ENCODE data around the gene SEPHS1. TPM values are rescaled to one million over a fixed set of nuclear protein-coding genes. Genes with fewer than 3 reads are reported as not detected.
"Not testable (repeated sequence)": the region's sequence is repeated elsewhere in the genome, so short reads cannot be mapped to it uniquely, and the experiment has no call there.

SEPHS1 gene
- total RNA-seq, 1 donor from 2014 or later = 39.6 TPM

DNA sequence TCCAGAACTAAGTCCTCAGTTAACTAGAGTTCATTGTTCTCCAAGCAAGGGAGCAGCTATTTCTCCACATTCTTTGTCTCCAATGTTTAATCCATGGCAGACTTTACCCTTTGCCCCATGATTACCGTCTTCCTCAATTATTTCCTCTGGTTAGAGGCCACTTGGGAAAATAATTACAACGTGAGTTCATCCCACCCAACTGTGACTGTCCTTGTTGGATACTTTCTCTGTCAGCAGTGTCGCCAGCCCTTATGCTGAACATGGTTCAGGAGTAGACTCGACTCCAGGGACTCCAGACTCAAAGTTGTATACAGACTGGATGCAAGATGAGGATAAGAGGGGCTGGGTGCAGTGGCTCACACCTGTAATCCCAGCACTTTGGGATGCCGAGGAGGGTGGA lies 17.1 kb upstream of the SEPHS1 start:
- no peak for DNase-seq (ENCODE audit: low read depth)

DNA sequence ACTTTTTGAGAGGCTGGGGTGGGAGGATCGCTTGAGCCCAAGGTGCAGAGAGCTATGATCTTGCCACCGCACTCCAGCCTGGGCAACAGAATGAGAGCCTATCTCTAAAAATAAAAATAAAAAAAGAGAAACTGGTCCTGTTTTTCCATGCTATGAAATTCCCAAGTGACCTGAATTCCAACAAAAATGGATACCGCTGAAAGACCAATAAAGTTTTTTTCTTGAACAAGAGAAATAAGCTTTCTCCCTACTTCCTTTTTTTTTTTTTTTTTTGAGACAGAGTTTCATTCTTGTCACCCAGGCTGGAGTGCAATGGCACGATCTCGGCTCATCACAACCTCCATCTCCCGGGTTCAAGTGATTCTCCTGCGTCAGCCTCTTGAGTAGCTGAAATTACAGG lies 12.5 kb upstream of the SEPHS1 start:
- no peak for DNase-seq (ENCODE audit: low read depth)

DNA sequence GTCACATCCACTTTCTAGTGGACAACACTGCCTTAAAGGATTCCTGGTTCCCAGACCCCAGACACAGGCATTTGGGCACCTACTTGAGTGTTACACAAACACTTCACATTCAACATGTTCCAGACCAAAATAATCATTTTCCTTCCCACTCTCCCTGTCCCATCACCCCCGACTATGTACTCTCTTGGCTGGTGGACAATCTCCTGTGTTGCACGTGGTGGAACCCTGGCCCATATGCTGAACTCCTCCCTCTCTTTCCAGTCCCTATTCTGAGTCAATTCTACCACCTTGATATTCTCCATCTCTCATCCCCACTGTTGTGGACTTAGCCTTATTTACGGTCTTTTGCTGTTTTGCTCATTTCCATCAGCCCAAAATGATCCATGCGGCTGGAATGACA lies 8.3 kb upstream of the SEPHS1 start:
- no peak for DNase-seq (ENCODE audit: low read depth)

DNA sequence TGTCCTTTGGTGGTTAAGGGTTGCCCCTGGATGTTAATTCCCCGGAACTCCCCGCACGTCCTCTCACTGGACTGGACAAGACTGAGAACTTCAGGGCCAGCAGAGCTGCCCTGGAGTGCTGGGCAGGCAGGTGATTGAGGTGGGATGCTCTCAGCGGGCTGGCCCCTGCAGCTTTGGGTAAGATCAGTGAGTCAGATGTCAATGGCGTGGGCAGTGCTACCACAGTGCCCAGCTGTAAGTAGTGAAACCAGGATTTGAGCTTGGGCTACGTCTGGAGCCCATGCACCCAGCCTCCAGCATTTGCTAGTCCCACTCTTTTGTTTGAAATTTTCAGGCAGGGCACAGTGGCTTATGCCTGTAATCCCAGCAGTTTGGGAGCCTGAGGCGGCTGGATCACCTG lies 6.7 kb upstream of the SEPHS1 start:
- no peak for DNase-seq (ENCODE audit: low read depth)

DNA sequence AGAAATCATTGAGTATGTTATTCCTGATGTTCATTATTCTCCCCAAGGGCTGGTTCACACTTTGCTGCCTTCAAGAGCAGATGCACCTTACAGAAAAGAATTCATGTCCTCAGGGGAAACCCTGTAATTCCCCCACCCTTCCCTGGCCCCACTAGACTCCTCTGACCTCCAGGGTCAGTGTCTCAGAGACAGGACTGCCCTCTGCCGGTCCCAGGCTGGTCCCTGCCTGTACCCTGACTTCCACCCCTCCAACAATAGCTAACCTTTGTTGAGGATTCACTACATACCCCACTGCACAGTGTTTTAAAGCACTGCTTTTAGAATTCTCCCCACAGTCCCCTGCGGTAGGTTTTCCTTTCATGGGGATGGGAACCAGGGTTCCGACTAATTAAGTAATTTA lies 4.4 kb upstream of the SEPHS1 start:
- DNase-seq (ENCODE audit: low read depth) = no peak

DNA sequence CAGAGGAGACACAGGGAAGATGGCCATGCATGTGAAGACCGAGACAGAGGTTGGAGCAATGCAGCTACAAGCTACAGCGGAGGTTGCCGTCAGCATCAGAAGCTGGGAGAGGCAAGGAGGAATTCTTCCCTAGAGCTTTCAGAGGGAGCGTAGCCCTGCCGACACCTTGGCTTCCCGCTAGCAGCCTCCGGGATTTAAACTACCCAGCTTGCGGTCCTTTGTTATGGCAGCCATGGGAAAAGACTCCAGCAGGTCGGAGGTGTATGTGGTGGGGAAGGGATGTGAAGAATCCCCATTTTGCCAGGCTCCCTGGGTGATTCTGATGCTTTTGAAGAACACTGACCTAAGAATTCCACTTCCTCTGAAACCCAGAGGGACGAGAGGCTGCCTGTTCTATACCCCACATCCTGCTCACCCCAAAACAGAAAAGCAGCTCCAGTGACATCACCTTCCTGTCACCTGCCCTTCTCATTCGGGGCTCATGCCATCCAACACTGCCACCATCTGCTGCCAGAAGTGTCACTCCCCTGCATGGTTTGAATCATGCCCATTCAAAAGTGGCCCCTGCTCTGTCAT lies 3.3 kb upstream of the SEPHS1 start:
- DNase-seq (ENCODE audit: low read depth) = no peak

DNA sequence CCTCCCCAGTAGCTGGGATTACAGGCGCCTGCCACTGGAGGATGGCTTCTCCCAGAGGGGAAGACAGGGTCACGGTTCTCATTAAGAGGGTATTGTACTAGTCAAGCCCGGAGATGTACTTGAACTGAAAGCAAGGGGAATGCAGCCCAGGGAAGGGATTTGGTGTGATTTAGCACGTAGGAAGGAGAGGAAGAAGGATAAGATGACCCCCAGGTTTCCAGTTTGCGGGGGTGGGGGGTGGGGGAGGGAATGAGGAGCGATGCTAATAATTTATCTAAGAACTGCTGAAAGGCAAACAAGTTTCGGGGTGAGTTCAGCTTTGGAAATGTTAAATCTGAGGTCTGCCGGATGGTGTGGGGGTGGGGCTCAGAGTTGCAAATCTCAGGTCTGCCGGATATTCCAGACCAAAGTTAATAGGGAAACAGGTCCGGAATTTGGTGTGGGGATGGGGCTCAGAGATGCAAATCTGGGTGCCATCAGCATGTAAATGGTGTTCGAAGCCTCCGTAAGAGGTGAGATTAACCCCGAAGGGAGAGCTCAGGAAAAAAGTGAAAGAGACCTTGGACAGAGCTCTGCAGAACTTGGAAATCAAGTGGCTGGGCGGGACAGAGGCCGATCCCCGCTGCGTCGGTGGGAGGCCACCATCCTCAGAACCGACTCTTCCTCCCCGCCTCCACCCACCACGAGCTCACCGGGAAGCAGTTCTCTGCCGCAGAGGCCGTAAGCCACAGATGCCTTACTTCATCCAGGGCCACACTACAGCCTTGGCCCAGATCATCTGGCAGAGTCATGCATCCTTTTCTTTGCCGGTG lies 1.6 kb upstream of the SEPHS1 start:
- peak; percentile 59 for DNase-seq (ENCODE audit: low read depth)

DNA sequence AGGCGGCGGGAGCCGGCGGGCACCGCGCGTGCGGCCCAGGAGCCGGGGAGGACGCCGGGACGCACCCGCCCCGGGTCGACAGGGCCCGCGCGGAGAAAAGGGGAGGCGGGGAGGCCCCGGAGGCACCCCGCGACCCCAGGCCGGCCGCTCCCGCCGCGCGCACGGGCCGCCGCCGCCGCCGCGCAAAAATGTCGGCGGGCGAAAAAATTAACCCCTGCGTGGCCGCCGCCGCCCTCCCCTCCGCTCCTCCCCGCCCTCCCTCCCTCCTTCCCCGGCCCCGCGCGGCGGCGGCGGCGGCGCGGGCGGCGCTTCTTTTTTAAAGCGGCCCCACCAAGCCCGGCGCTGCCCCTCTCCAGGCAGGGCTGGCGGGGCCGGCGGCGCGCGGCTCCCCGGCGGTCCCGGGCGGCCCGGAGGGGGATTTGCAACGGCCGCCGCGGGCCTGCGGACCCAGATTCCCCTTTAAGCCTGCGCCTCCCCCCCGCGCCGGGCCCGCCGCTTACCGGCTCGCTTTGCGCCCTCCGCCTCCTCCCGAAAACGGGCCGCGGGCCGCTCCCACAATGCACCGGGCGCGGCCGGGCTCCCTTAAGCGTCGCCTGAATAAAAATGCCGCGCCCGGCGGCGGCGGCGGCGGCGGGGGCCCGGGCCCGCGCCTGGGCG lies 465 bp downstream of the SEPHS1 start:
- DNase-seq (ENCODE audit: low read depth) = peak; percentile 85

DNA sequence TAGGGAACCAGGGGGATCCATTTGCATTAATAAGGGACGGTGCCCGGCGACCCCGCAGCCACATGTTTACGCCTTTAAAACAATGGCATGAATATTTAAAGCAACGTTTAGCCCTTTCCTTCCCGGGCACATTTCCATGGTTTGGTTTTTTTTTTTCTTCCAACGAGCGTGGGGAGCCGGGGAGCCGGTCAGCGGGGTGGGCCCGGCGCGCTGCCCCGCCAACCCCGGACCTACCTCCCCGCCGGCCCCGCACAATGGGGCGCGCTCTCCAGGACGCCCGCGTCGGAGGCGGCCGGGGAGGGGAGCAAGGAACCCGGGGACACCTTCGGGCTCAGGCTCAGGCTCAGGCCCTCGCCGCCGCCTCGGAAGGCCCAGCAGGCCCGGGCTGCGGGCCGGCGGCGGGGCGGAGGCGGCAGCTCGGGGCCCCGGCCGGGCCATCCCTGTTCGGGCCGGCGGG lies 1.0 kb downstream of the SEPHS1 start:
- no peak for DNase-seq (ENCODE audit: low read depth)

DNA sequence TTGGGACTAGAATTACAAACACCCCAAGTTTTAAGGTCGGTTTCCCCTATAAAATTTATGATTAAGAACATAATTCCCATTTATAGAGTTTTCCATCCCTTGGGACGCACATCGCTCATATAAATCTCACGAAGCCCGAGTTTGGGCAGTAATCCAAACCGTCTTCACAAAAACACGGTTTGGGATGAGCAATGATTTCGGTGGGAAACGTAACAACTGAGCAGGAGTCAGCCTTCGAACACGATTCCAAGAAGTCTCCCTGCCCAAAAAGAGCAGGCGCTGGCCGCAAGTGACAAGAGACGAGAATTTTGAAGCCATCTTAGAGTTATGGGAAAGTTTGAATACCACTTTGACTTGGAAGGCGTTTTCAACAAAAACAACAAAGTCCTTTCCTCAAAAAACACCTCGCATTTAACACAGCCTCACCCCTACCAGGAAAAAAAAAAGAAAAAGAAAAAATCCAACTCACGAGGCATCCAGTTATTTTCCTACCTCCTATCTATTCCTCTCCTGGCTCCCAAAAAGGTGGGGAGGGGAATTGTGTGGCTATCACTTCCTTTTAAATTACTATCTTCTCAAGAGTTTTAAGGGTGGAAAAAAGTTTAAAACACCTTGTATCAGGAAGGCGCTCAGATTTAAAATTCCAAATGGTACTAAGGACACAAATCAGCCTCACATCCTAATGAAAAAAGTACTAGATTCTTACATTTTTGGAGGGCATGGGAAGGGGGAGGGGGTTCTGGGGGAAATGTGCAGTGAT lies 1.6 kb downstream of the SEPHS1 start:
- DNase-seq (ENCODE audit: low read depth) = peak; percentile 70

DNA sequence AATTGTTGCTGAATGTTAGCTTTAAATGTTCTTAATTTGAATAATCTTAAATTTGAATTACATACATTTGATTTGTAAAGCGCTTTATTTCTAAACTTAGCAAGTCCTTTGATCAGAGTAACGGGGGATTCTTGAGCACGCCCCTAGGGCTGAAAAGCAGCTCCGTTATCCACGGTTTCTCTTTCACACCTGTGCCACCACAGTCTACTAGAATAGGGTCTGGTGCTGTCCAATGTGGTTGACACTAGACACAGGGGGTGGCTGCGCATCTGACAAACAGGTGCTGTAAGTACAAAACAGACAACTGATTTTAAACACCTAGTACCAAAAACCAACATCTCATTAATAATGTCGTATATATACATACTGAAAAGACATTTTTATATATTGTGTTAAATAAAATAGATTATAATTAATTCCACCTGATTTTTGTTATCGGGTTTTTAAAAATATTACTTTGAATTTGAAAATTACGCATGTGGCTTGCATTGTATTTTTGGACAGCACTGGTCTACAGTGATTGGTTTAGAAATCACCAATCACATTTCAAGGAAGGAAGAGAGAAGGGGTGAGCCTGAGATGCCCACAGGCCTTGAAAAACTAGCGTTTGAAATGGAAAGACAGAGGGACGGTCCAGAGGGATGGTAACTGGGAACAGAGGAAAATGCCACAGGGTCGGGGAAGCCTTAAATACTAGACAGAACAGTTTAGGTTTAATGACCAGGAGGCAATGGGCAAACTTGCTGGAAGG lies 7.3 kb downstream of the SEPHS1 start:
- peak; percentile 50 for DNase-seq (ENCODE audit: low read depth)

DNA sequence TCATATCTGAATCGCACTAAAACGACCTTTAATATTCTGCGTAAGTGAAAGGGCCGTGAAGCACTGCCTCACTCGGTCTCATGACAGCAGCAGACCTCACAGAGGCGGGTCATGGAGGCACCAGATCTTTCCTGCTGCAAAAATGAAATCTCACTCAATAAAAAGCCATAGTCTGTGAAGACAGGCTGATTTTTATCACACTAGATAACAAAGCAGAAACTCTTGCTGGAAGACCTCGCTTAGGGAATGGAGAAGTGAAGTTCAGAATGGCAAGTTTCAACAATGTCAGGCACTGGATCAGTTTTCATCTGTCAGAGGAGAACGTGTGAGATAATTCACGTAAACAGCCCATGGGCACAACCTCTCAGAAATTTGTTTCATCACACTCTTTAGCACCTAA lies 8.0 kb downstream of the SEPHS1 start:
- no peak for DNase-seq (ENCODE audit: low read depth)

DNA sequence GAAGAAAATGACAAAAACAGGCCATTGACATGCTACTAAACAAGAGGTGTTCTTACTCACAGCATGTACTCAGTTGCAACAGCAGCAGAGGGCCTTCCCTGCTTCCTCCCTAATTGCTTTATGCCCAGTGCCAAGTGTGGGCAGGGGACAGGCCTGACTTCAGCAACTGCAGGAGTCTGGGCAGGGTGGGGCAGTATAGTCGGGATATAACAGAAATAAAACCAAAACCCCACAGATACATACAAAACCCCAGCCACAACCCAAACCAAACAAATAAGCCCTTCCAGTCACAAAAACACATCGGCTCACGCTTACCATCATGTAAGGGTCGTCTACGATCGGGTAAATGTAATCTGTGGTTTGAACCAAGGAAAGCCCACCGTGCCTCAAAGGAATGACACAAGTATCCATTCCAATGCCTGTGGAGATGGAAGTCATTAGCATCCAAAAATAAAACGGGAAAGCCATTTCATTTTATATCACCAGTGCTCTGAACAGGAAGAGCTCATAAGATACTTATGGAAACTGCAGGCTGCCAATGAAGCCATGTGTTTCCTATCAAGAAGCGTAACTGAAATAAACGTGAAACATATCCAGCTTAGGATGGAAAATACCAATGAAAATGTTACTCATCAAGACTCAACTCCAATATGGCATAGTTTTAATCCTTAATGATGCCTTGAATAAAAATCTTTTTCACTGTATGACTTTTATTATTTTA lies 9.5 kb downstream of the SEPHS1 start:
- peak; percentile 58 for DNase-seq (ENCODE audit: low read depth)

DNA sequence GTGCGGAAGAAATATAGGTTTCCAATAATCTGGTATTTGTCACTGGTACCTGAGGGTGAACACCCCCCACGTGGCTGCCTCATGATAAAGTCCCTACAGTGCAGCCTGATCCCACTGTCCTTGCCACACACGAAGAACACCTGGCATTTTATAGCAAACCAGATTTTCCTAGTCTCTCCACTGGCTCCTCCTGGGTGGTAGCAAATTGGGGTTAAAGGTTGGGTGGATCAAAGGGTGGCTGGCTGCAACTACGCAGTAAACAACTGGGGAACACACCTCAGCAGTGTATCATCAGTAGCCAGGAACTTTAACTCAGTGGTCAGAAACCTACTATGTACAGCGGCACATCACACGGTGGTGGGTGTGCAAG lies 10.3 kb downstream of the SEPHS1 start:
- no peak for DNase-seq (ENCODE audit: low read depth)

DNA sequence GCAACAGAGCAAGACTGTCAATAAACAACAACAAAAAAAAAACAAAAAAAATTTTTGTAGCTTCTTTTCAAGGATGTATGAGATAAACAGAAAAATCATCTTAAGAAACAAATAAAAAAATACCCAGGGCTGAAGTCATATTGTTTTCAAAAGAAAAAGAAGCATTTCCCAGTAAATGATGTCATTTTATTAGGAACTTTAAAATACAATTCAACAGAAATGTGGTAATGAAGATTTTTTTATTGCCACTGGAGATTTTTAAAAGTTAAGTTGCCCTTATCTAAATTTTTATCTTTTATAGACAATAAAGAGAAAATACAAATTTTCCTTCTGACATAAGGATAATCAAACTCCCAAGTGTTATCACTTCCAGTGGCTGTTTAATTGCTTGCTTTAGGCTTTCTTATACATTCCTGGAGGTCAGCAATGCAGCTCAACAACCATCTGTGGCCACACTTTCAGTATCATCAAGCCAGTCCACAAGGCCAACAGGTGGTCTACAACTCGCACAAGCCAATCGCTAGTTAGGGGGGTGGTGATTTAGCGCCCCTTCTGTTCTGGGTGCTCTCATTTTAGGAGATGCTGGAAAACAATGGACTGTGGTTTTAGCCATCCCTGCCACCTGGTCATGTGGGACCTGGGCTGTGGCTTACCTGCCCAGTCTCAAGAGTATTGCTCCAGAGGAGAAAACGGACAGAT lies 10.8 kb downstream of the SEPHS1 start:
- no peak for DNase-seq (ENCODE audit: low read depth)

DNA sequence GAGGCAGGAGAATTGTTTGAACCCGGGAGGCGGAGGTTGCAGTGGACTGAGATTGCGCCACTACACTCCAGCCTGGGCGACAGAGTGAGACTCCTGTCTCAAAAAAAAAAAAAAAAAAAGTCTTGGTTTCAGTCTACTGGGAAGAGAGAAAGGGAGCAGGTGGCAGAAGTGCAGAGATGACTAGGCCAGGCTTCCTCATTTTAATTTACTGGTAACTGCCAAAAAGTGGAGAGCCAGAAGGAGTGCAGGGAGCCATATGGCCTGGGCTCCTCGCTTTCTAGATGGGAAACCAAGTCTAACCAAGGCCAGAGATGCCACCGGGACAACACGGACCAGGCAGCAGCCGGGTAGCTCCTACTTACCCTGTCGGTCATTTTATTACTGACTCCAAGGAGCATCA lies 12.2 kb downstream of the SEPHS1 start:
- DNase-seq (ENCODE audit: low read depth) = no peak

DNA sequence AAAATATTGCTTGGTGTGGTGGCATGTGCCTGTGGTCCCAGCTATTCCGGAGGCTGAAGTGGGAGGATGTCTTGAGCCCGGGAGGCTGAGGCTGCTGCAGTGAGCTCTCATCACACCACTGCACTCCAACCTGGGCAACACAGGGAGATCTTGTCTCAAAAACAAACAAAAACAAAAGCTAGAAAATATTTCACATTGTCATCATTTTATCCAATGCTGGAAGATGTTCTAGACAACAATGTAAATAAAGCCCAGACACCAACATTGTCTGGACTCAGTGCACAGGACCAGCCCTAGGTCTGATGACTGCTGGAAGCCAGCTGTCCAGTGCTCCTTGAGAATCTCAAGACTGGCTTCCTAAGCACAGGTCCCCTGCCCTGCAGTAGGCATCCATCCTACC lies 13.5 kb downstream of the SEPHS1 start:
- DNase-seq (ENCODE audit: low read depth) = no peak

DNA sequence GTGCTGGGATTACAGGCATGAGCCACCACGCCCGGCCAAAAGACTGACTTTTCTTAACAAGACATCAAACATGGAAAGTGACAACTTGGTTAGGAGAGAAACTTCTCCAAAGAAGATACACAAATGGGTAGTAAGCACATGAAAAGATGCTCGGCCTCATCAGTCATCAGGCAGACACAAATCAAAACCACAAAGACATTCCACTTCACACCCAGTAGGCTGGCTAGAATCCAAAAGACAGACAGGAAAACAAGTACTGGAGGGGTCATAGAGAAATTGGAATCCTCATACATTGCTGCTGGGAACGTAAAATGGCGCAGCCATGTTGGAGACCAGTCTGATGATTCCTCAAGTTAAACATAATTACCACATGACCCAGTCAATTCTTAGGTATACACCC lies 16.4 kb downstream of the SEPHS1 start:
- peak; percentile 41 for DNase-seq (ENCODE audit: low read depth)

DNA sequence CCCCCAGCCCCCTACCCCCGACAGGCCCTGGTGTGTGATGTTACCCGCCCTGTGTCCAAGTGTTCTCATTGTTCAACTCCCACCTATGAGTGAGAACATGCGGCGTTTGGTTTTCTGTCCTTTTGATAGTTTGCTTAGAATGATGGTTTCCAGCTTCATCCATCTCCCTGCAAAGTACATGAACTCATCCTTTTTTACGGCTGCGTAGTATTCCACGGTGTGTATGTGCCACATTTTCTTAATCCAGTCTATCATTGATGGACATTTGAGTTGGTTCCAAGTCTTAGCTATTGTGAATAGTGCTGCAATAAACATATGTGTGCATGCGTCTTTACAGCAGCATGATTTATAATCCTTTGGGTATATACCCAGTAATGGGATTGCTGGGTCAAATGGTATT lies 17.1 kb downstream of the SEPHS1 start:
- not testable (repeated sequence) for DNase-seq (ENCODE audit: low read depth)

DNA sequence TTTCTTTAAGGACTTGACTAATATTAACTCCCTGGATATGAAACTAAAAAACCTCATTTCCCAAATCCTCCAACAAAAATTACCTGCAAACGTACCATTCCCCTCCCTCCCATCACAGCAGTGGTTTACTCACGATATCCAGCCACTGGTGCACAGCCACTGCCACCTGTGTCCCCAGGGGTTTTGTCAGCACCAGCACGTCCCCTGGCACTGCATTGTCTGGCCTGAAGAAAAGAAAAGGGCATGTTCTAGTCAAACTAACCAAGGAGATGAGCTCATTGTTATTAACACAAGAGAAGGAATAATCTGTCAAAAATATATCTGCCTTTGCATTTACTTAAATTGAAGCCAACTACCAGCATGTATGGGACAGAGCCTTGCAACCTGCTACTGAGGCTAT lies 18.5 kb downstream of the SEPHS1 start:
- no peak for DNase-seq (ENCODE audit: low read depth)
